HG03378 (cell line): ENCODE data around the gene RPS6KA1.
A peak's percentile ranks its signal among the peaks of the same experiment; 100 is the strongest.
"Not testable (repeated sequence)": the region's sequence is repeated elsewhere in the genome, so short reads cannot be mapped to it uniquely, and the experiment has no call there.

ENCODE experiments used
- ATAC-seq: cut with Tn5 transposase; IDR thresholded peaks from one replicate; pipeline ENCODE4 v1.9.1; 2021; ENCODE audit warnings: mild to moderate bottlenecking, moderate library complexity; ENCODE audit not compliant: unreplicated experiment

The RPS6KA1 gene

DNA sequence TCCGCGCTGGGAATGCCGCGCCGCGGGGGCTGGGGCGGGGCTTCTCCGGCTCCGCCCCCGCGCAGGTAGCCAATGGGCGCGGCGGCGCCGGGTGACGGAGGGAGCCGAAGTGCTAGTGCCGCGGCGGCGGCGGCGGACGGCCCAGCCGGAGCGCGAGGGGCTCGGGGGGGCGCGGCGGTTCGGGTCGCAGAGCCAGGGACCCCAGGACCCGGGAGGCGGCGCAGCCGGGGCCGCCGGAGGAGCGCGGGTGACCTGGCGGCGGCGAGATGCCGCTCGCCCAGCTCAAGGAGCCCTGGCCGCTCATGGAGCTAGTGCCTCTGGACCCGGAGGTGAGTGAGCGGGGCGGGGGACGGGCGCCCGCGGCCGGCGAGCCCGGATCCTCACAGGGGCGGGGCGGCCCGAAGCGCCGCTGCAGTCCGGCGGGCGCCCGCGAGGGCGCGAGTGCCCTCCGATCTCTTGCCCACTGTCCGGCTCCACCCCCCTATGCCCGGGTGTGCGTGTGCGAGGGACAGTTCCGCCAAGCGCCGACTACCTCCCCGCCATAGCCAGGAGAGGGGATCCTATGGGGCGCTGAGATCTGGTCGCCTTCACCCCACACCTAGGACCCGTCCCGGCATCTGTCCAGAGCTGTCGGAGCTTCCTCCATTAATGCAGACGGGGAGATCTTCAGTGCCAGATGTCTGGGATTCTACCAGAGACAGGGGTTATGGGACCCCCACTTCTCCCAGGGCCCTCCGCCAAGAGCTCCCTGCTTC lies at the start of gene RPS6KA1:
Gene RPS6KA1 (plus strand): TSS at position 107 of the 755 bp plus-strand sequence. CDS start 160 bp downstream, at position 267.
- ATAC-seq, result no peak

DNA sequence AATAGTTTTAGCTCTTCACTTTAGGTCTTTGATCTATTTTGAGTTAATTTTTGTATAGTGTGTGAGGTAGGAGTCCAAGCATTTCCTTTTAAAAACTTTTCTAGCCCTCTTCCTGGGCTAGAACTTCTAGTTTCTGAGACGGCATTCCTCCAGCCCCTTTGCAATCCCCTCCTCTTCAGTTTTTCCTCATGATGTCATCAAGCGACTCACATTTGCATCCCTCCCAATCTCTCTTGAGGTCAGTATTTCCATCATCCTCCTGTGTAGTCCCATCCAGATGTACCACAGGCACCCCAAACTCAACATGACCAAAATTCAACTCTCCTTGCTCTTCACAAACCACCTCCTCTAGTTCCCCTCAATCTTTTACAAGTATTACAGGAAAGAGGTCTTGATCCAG lies 46.6 kb upstream of the RPS6KA1 start:
- ATAC-seq, result no peak

DNA sequence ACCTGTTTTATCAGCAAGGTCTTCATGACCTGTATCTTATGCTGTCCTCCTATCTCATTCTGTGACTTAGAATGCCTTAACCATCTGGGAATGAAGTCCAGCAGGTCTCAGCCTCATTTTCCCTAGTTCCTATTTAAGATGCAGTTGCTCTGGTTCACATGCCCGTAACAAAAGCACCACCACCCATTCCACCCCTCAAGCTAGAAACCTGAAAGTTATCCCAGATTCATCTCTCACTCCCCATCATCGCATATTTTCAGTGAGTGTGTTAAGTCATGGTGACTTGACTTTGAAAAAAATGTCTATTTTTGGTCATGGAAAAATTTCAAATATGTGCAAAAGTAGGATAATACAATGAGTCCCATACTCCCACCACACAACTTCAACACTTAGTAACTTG lies 45.6 kb upstream of the RPS6KA1 start:
- no peak for ATAC-seq

DNA sequence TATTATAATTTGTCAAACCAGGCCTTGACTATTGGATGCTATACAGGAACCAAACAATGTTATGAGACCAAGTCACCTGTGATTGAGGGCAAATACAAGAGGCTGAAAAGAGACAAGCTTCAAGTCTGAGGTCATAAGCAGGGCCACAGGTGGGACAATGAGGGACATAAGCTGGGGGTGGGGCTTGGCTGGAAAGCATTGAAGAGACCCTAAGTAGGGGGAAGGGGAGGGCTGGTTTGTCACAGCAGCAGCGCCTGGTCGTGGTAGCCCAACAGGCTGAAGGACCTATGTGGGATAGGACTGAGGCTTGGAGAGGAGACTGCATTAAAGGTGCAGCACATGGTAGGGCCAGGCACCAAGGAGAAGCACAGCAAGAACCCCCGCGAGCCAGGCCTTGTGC lies 39.4 kb upstream of the RPS6KA1 start:
- ATAC-seq, result no peak

DNA sequence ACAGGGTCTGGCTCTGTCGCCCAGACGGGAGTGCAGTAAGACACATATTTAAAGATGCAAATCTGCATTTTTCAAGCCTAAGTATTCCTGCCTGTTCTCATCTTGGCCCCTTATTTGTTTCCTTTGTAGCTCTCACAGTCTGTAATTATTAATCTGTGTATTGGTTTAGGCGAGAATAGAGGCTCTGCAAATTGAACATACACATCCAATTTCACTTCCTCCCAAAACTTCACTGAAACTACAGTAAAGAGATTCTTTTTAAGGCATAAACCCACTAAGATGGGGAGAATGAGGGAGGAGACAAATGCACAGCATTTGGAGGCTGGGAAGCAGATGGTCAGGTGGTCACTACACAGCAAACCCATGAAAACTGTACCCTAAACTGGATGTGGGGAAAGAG lies 36.3 kb upstream of the RPS6KA1 start:
- no peak for ATAC-seq

DNA sequence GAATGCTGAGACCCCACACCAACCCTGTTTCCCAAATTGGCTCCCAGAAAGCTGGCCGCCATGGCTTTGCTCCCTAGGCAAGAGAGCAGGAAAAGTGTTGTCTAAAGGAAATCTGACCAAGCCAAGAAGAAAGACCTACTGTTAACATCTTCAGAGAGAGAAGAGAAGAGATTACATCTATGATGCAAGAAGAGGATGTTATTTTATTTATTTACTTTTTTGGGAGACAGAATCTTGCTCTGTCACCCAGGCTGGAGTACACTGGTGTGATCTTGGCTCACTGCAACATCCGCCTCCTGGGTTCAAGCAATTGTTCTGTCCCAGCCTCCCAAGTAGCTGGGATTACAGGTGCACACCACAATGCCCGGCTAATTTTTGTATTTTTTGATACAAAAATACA lies 35.6 kb upstream of the RPS6KA1 start:
- ATAC-seq, result no peak

DNA sequence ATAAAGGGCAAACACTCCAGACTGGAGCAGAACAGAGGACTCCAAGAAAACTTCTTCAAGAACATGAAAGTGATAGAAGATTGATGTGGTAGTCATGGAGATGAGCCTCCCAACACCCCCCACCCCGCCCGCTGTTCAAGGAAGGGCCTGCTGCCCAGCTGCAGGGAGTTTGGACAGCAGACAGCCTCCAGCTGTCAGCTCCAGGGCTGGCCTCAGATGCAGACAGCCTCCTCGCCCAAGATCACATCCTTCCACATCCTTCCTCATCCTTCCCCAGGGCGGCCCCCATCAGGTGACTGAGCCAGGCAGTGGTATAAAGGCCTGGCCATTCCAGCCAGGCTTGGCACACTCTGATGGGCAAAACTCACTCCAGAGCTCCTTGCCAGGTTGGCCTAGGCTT lies 32.7 kb upstream of the RPS6KA1 start:
- no peak for ATAC-seq

DNA sequence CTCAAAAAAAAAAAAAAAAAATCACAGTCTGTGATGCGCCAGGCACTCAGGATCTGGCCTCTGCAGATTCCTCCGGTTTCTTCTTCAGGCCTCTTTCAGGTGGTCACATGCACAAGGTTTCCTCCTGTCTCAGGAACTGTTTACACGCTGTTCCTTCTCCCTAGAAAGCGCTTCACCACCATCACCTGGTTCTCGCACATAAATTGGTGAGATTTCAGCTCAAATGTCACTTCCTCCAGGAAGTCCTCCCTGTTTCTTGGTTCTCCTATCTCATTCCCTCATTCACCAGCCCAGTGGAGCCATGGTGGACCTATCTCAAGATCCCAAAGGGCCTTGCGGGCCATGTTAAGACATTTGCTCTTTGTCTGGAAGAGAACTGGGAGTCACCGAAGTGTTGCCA lies 30.7 kb upstream of the RPS6KA1 start:
- ATAC-seq, result no peak

DNA sequence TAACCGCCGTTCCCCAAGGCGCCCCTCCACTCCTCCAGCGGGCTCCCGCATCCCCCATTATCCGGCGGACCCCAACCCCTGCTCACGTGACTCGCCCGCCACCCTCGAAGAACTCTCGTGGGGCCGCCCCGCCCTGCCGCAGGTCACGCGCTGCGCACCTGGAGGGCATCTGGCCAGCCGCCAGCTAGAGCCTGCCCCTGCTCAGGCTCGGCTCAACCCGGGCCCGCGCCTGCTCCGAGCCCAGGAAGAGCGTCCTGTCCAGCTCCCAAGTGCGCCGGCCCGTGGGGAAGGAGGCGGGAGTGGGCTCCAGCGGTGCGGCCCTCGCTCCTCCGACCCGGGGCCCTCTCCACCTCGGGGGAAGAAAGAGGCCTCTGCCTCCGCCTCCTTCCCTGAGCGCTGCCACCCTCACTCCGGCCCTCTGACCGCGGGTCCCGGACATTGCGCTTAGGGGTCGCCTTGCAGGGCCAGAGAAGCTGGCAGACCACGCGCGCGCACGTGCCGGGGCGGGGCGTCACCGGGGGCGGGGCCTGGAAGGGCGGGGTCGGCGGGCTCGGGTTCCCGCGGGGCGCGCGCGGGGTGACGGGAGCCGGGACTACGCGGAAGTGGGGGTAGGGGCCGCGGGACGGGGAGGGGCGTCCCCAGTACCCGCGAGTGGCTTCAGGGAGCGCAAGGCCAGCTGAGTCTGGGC lies 28.9 kb upstream of the RPS6KA1 start:
- ATAC-seq, result peak; percentile 41

DNA sequence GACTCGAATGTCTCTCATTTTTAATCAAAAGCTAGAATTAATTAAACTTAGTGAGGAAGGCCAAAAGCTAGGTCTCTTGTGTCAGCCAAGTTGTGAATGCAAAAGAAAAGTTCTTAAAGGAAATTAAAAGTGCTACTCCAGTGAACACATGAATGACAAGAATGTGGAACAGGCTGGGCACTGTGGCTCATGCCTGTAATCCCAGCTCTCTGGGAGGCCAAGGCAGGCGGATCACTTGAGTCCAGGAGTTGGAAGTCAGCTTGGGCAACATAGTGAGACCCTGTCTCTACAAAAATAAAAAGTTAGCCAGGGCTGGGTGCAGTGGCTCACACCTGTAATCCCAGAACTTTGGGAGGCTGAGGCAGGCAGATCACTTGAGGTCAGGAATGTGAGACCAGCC lies 18.9 kb upstream of the RPS6KA1 start:
- not testable (repeated sequence) for ATAC-seq

DNA sequence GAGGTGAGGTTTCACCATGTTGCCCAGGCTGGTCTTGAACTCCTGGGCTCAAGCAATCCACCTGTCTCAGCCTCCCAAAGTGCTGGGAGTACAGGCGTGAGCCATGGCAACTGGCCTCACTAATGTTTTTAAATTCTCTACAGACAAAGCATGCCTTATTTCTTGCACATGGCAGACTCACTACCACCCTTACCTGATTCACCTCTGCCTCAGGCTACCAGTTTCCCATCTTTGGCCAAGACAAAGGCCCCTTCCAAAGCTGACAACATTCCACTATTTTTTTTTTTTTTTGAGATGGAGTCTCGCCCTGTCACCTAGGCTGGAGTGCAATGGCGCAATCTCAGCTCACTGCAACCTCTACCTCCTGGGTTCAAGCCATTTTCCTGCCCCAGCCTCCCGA lies 13.7 kb upstream of the RPS6KA1 start:
- not testable (repeated sequence) for ATAC-seq

DNA sequence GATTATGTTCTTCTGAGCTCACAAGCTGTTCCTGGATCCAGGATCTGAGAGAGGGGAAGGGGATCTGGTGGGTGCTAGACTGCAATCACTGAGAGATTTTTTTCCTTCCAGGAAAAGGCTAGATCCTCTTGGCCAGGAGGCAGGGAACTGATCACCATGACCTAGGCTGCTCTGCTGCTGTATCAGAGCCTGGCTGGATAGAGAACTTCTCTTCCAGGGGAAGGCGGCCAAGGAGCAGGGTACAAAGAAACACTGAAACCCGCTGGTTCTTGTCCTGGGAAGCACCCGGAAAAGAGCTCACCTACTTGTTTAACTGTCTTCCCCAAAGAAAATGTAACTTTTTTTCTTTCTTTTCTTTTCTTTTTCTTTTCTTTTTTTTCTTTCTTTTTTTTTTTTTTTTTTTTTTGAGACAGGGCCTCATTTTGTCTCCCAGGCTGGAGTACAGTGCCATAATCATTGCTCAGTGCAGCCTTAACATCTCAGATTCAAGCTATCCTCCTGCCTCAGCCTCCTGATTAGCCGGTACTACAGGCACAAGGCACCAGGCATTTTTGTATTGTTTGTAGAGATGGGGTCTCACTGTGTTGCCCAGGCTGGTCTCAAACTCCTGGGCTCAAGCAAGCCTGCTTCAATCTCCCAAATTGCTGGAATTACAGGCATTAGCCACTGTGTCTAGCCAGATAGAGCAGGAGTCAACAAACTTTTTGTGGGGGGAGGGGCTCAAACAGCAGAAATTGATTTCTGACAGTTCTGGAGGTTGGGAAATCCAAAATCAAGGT lies 12.4 kb upstream of the RPS6KA1 start:
- no peak for ATAC-seq

DNA sequence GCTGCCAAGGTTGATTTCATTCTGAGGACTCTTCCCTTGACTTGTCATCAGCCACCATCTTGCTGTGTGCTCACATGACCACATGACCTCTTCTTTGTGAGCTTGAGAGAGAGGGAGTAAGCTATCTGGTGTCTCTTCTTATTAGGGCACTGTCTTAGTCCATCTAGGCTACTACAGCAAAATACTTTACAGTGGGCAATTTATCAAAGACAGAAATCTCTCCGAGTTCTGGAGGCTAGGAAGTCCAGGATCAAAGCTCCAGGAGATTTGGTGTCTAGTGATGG lies 11.9 kb upstream of the RPS6KA1 start:
- no peak for ATAC-seq

DNA sequence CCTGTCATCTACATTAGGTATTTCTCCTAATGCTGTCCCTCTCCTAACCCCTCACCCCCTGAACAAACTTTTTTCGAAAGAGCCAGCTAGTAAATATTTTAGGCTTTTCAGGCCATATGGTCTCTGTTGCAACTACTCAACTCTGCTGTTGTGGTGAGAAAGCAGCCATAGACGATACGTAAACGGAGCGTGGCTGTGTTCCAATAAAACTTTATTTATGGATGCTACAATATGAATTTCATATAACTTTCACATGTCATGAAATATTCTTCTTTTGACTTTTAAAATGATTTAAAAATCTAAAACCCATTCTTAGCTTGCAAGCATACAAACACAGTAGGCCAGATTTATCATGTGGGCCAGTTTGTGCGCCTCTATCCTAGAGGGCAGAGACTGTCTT lies 11.2 kb upstream of the RPS6KA1 start:
- ATAC-seq, result no peak

DNA sequence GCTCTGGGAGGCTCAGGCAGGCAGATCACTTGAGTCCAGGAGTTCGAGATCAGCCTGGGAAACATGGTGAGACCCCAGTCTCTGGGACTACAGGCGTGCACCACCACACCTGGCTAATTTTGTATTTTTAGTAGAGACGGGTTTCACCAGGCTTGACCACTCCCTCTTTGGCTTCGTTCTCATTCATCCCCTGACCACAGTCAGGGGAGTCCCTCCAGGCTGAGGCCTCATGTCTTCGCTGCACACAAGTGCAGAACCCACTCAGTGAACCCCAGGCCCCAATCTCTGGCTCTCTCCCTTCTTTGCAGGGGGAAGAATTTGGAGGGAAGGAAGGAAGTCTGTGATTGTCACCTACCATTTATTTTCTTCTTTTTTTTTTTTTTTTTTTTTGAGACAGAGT lies 9.2 kb upstream of the RPS6KA1 start:
- ATAC-seq, result no peak

DNA sequence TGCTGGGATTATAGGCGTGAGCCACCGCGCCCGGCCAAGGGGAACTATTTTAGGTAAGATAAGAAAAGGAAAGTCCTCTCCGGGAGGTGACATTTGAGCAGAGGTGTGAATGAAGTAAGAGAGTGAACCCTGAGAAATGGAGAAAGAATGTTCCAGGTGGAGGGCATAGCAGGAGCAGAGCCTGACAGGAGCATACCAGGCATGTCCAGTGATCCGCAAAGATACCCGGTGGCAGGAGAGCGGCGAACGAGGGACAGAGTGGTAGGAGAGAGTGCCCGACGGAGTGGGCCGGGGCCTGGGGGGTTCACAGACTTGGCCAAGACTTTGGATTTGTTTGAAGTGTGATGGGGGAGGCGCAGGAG lies 7.9 kb upstream of the RPS6KA1 start:
- no peak for ATAC-seq

DNA sequence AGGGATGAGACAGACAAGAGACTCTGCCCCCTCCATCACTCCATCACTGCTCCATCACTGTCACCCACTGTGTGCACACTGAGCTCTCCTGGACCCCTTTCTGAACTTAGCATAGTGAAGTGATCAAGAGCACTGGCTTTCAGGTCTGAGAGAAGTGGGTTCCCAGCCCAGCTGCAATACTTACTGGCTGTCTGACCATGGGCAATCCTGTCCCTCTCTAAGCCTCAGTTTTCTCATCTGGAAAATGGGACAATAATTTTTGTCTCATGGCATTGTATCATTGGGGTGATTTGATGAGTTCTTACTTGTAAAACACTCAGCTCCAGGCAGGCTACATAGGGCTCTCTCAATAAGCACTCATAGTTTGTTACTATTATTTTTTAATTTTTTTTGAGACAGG lies 7.5 kb upstream of the RPS6KA1 start:
- no peak for ATAC-seq

DNA sequence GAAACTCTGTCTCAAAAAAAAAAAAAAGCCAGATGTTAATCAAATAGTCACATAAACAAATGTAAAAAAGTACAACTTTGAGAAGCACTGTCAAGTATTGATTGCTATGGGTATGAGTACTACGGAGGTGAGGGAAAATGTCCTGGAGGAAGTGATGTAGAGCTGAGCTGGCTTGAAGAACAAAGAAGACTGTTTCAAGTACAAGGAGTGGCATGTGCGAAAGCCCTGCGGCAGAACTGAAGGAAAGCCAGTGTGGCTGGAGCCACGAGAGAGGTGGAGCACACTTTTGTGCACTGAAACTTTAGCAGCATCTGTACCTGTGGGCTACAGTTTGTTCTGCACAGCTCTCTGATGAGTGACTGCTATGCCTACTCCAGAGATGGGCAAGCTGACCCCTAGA lies 5.4 kb upstream of the RPS6KA1 start:
- ATAC-seq, result no peak

DNA sequence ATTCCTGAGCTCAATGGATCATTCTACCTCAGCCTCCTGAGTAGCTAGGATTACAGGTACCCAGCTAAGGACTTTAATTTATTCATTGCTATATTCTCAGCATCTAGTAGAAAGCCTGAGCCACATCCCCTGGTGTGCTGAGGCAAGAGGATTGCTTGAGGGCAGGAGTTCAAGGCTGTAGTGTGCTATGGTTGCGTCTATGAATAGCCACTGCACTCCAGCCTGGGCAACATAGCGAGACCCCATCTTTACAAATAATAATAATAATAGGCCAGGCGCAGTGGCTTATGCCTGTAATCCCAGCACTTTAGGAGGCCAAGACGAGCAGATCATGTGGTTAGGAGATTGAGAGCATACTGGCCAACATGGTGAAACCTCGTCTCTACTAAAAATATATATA lies 3.3 kb upstream of the RPS6KA1 start:
- ATAC-seq, result no peak

DNA sequence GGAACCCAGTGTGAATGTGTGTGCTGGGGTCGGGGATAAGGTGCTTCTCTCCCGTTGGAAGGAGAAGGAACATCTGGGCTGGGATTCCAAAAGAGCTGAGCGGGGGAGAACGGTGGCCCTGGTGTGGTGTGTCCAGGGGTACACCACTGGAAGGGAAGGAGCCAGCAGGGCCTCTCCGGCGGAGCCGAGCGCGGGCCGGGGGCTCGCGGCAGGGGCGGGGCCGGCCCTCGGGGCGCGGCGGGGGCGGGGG lies 231 bp upstream of the RPS6KA1 start:
- ATAC-seq, result no peak

DNA sequence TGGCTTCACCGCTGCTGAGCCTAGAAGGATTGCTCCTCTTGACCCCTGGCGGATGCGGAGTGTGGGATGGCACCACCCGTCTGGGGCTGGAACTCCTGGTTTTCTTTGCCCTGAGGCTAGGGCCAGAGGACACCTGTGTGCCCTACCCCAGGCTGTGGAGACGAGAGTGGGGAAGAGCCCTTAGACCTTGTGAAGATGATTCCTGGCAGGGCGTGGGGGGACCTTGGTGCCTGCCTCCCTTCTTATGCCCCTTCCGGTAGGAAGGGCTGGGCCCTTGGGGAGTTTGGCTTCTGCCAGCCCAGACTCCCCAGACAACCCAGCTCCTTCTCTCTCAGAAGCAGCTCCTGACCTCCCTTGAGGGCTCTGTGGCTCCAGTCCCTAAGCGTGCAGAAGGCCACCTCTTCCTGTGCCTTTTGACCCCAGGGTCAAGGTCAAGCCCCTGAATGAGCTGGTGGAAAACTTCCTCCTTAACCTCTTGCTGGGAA lies 891 bp downstream of the RPS6KA1 start:
- ATAC-seq, result no peak

DNA sequence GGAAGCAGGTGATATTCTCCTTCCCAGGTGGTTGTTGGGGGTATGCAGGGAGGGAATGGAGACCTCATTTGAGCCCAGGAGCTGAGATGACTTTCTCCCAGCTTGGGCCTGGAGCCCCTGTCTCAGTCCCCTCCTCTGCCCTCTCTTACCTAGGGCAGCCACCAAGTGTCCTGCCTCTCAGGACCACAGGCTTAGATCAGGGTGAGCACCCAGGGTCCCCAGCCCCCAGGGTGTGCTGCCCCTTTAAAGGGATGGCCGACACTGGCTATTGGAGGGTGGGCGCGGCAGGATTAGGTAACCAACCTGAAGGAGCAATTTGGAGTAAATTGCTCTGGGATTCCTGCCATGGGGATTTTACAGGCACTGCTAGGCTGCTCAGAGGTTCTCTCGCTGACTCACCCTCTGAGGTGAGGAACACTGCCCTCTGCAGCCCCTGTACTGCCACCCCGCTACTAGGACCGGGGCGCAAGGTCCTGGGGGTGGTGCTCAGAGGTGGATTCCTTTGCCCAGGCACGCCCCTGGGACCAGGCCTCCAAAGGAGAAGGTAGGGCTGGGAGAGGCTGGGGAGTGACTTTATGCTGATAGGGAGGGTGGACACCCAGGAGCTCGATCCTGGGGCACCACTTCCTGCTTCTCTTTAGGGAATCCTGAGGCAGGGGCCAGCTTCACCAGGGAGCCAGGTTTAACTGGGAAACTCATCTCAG lies 1.5 kb downstream of the RPS6KA1 start:
- ATAC-seq, result no peak
